Skeletal muscle tissue (tissue), 4 donors: ENCODE measurements around the gene CHPF2. TPM values are rescaled to one million over a fixed set of nuclear protein-coding genes. Genes with fewer than 3 reads are reported as not detected.

ENCODE experiments used
- H3K27ac ChIP-seq: one replicate; pipeline ENCODE4 v1.7.0; 2013; ENCODE audit warnings: mild to moderate bottlenecking, low read depth, low read length, inconsistent platforms
- H3K27me3 ChIP-seq, 3 donors: one replicate each; pipeline ENCODE4 v1.7.0; 2013; ENCODE audit warnings: low read length in 3 of 3; ENCODE audit not compliant: control insufficient read depth in 3 of 3, insufficient read depth in 3 of 3
- H3K36me3 ChIP-seq, 3 donors: one replicate each; pipeline ENCODE4 v1.7.0; 2013; ENCODE audit warnings: low read length in 3 of 3; ENCODE audit not compliant: control insufficient read depth in 3 of 3, insufficient read depth in 3 of 3
- H3K4me1 ChIP-seq, 3 donors: one replicate each; pipeline ENCODE4 v1.7.0; 2013; ENCODE audit warnings: low read length in 3 of 3, mild to moderate bottlenecking in 3 of 3; ENCODE audit not compliant: control insufficient read depth in 3 of 3, insufficient read depth in 3 of 3
- H3K4me3 ChIP-seq, 3 donors: one replicate each; pipeline ENCODE4 v1.7.0; 2013; ENCODE audit warnings: low read length in 3 of 3
- H3K9ac ChIP-seq, 3 donors: one replicate each; pipeline ENCODE4 v1.7.0; 2013; ENCODE audit warnings: low read length in 3 of 3, mild to moderate bottlenecking in 3 of 3, moderate library complexity in 2 of 3, low read depth in 1 of 3
- H3K9me3 ChIP-seq, 3 donors: one replicate each; pipeline ENCODE4 v1.7.0; 2013; ENCODE audit warnings: low read length in 3 of 3; ENCODE audit not compliant: control insufficient read depth in 3 of 3
- total RNA-seq: library from RNA; depleted of rRNA; stranded (reverse); fragments of >200 nt; gene quantifications from one replicate; pipeline ENCODE4 v1.2.3, GENCODE V29; 2014
- donor health status: Osteomylitis.

The CHPF2 gene
- total RNA-seq, 1 donor from 2014 or later: 16.2 TPM

GRCh38 chr7:151231080-151231479, 1.2 kb upstream of the CHPF2 start:
- Histone ChIP-seq H3K9me3 (no peaks in the 10 kb centered on the region), H3K36me3 (peaks cover 11 to 14% (median 12%) of the 10 kb centered on the region in 3 donors), H3K4me3 (no peak overlapping the region), H3K4me1 (peaks cover 31 to 43% (median 36%) of the 10 kb centered on the region in 3 donors), H3K27ac (no peak overlapping the region), H3K27me3 (no peaks in the 10 kb centered on the region), H3K9ac (no peak overlapping the region)

- peaks cover 22 to 31% (median 26%) of the 10 kb centered on the region in 3 donors for H3K36me3 ChIP-seq
- H3K9me3 ChIP-seq: no peaks in the 10 kb centered on the region
- H3K27ac ChIP-seq: peak overlapping the region; percentile 53
- peak overlapping the region; percentile 75 to 93 (median 91) for H3K9ac ChIP-seq
- peak overlapping the region; percentile 80 to 90 (median 89) for H3K4me3 ChIP-seq
- no peaks in the 10 kb centered on the region for H3K27me3 ChIP-seq
- peaks cover 37 to 51% (median 37%) of the 10 kb centered on the region in 3 donors for H3K4me1 ChIP-seq
These were observed 826 bp downstream of the CHPF2 start for GRCh38 chr7:151232917-151233701.

- peak overlapping the region in 2 of 3 donors; percentile 57 to 93 for H3K9ac ChIP-seq
- H3K27me3 ChIP-seq: no peaks in the 10 kb centered on the region
- peak overlapping the region; percentile 53 for H3K27ac ChIP-seq
- H3K9me3 ChIP-seq: no peaks in the 10 kb centered on the region
- H3K4me1 ChIP-seq: peaks cover 35 to 48% (median 39%) of the 10 kb centered on the region in 3 donors
- peaks cover 24 to 35% (median 30%) of the 10 kb centered on the region in 3 donors for H3K36me3 ChIP-seq
- peak overlapping the region in 1 of 3 donors; percentile 90 for H3K4me3 ChIP-seq
These were observed 1.5 kb downstream of the CHPF2 start for GRCh38 chr7:151233804-151234203.

- no peak overlapping the region for H3K4me3 ChIP-seq
- peaks cover 35 to 53% (median 39%) of the 10 kb centered on the region in 3 donors for H3K4me1 ChIP-seq
- no peak overlapping the region for H3K9ac ChIP-seq
- no peak overlapping the region for H3K27ac ChIP-seq
- peaks cover 37 to 49% (median 40%) of the 10 kb centered on the region in 3 donors for H3K36me3 ChIP-seq
- H3K27me3 ChIP-seq: no peaks in the 10 kb centered on the region
- H3K9me3 ChIP-seq: no peaks in the 10 kb centered on the region
These were observed 3.0 kb downstream of the CHPF2 start for GRCh38 chr7:151235091-151235787.

- Histone ChIP-seq H3K9me3 (no peaks in the 10 kb centered on the region), H3K36me3 (peaks cover 46 to 60% (median 48%) of the 10 kb centered on the region in 3 donors), H3K4me1 (peaks cover 36 to 55% (median 44%) of the 10 kb centered on the region in 3 donors), H3K27ac (no peak overlapping the region), H3K9ac (peak overlapping the region in 2 of 3 donors; percentile 21 to 25), H3K4me3 (no peak overlapping the region), H3K27me3 (no peaks in the 10 kb centered on the region)
These were observed 4.1 kb downstream of the CHPF2 start for GRCh38 chr7:151236406-151236805.

- peak overlapping the region in 1 of 3 donors; percentile 74 for H3K9ac ChIP-seq
- no peaks in the 10 kb centered on the region for H3K9me3 ChIP-seq
- peaks cover 28 to 51% (median 40%) of the 10 kb centered on the region in 3 donors for H3K4me1 ChIP-seq
- H3K4me3 ChIP-seq: peak overlapping the region in 1 of 3 donors; percentile 22
- no peaks in the 10 kb centered on the region for H3K27me3 ChIP-seq
- peak overlapping the region; percentile 60 for H3K27ac ChIP-seq
- H3K36me3 ChIP-seq: peaks cover 57 to 66% (median 58%) of the 10 kb centered on the region in 3 donors
These were observed 5.2 kb downstream of the CHPF2 start for GRCh38 chr7:151237244-151238189.

- Histone ChIP-seq H3K27ac (peak overlapping the region; percentile 60), H3K4me3 (no peak overlapping the region), H3K27me3 (no peaks in the 10 kb centered on the region), H3K9ac (peak overlapping the region in 1 of 3 donors; percentile 74), H3K36me3 (peaks cover 58 to 70% (median 62%) of the 10 kb centered on the region in 3 donors), H3K9me3 (no peaks in the 10 kb centered on the region), H3K4me1 (peaks cover 21 to 43% (median 38%) of the 10 kb centered on the region in 3 donors)
These were observed 6.0 kb downstream of the CHPF2 start for GRCh38 chr7:151238190-151238810.

- H3K36me3 ChIP-seq: peaks cover 55 to 70% (median 62%) of the 10 kb centered on the region in 3 donors
- H3K4me1 ChIP-seq: peaks cover 21 to 42% (median 37%) of the 10 kb centered on the region in 3 donors
- no peaks in the 10 kb centered on the region for H3K9me3 ChIP-seq
- H3K9ac ChIP-seq: peak overlapping the region in 1 of 3 donors; percentile 33
- no peak overlapping the region for H3K4me3 ChIP-seq
- no peaks in the 10 kb centered on the region for H3K27me3 ChIP-seq
- no peak overlapping the region for H3K27ac ChIP-seq
These were observed 6.9 kb downstream of the CHPF2 start for GRCh38 chr7:151238924-151239836.
